GDM1 (cell line): Measurements from ENCODE around the gene NKAIN4.

Experiments used
- DNase-seq: peaks from one replicate; lab custom pipeline; 2025; lab: John Stamatoyannopoulos, UW

The NKAIN4 gene

GRCh38 chr20:63190828-63191227 is 63.4 kb downstream of the NKAIN4 start:
- DNase-seq = no peak
